Endometrium (tissue), 2 donors: Measurements from ENCODE around the gene ADCY6.

ENCODE experiments used
- FAIRE-seq: peaks from 2 replicates; lab custom pipeline; 2012; peaks lifted over from hg19 to GRCh38; lab: Jason Lieb, UNC
- donor health status: control.
- donor health status: control.

The ADCY6 gene

DNA sequence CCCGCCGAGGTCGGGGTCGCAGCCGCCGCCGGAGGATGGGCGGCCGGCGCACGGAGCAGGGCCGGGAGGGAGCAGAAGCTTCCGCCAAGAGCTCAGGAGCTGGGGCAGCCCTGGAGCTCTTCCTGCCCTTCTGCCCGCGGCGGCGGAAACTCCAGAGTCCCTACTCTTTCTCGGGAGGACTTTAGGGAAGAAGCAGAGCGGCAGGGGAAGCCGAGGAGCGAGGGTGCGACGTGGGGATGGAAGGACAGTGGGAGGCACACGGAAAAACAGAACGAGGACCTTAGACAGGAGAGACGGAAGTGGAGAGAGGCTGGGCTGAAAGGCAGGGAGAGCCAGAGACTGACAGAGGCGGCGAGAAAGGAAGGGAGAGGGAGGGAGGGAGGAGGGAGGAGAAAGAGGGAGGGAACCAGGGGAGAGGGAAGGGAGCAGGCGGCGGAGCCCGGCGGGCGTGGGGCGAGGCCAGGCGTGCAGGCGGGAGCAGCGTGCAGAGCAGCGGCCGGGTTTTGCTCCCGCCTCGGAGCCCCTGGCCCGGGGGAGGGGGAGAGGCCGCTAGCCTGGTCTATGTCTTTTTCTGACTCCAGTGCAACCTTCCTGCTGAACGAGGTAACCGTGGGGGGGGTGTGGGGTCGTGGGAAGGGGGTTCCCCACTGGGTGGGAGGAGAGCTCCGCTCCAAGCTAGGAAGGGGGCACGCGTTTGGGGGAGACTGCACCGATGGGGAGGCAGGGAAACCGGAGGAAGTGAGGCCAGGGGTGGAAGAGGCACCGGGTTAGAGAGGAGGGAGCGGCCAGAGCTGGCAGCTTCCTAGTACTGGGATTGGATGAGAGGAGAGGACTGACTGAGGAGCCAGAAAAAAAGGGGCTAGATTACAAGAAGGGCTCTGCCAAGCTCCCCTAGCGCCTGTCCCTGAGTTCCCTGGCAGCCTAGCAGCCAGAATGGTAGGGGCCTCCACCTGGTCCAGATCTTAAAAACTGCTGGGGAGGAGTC, 26.5 kb upstream of the ADCY6 start:
- no peak for FAIRE-seq

DNA sequence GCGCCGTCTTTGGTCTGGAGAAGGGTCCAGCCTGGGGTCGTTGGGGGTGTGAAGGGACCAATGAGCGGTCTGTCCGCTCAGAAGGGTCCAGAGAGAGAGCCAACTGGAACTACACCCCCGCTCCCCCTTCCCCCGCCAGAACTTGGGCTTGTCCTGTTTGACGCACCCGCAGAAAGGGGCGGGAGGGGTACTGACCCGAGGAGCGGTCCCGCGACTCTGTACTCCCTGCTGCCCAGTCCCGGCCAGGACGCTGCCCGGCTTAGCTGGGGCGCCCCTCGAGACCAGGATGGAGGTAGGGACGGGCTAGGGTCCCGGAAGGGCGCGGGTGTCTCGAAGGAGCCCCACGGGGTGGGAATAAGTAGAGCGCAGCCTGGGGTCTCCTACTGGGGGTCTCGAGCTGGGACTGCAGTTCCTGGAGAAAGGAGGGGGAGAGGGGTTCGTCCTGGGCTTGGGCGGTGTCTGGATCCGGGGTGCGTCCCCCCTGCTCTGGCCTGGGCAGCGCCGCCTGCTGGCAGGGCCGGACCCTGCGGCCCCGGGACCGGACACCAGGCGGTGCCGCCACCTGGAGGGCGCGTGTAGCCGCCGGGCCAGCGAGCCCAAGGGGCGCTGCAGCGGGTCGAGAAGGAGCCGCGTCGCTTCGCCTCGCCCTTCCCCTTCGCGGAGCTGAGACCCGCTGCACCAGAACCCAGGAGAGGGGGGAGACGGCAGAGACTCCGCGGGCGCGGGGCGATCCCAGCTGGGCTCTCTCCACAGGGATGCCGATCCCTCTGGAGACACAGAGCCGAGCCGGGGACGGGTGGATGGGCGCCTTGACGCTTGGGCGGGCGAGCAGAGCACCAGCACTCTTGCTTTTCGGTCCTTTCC, 25.6 kb upstream of the ADCY6 start:
- no peak for FAIRE-seq

DNA sequence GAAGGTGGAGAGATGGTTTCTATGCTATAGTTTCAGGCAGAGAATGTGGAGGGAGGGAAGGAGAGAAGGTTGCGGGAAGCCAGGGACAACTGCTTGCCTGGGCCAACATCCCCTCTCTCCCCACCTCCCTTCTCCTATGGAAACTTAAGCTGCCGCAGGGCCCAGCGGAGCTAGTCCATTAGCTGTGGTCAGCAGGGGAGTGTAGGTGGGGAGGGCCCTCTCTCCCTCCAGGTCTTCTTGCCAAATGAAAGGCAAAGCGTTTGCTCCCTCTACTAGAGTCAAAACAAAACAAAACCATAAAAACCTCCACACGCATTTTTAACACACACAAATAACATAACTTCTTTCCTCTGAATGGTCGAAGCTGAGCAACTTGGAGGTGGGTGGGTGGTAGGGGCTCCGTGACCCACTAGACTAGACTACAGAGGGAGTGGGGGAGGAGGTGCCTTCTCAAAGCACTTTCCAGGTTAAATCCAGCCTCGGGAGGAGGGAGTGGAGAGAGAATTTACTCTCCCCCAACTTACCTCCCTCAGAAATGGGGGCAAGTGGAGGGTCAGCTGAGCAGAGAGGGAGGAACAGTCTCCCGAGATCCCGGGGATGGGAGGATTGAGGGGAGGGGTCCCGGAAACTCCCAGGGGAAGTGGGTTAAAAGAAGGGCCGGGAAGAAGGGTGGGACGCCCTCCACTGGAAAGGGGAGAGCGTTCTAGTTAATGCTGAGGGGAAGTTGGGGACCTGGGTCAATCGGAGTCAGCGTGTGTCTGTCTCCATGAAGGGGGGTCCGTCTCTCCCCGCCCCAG, 24.8 kb upstream of the ADCY6 start:
- peak; percentile 96 for FAIRE-seq

DNA sequence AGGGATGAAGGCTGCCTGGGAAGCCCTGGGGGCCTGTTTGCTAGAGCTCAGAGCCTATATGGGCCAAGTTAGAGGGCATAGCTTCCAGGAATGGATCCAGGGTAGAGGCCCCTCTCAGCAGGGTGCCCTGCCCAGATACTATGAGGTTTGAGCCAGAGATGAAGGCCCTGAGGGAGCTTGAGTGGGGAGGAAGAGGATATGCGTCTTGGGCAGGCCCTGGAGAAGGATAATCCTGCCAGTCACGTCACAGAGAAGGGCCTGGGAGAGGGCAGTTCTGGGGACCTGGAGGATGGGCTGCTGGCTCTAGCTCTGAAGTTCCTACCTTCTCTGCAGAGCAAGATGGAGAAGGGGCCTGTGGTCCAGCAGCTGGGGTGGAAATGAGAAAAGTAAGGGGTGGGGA, 23.5 kb upstream of the ADCY6 start:
- no peak for FAIRE-seq

DNA sequence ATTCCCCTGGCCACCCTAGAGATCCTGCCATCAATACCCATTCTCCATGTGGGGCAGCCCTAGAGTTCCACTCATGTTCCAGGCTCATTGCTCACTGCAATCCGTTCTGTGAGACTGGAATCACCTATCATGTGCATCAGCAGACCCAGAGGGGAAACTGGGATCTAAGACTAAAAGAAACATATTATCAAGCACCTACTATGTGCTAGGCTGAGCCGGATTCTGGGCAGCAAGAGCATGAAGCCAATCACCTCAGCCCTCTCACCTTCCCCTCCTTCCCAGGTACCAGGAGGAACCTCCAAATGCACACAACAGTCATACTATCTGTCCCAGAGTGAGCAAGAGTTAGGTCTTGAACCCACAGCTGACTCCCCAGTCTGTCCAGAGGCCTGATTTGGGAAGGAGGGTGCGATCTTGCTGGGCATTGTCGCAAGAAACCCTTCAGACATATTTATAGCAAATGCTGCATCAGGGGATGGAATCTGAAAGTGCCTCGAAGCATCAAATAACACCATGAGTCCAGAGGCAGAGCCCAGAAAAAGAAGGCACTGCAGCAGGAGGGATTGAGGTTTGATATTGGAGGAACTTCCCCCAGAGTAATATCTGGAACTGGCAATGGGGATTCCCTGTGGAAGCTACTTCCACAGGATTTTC, 22.7 kb upstream of the ADCY6 start:
- no peak for FAIRE-seq

DNA sequence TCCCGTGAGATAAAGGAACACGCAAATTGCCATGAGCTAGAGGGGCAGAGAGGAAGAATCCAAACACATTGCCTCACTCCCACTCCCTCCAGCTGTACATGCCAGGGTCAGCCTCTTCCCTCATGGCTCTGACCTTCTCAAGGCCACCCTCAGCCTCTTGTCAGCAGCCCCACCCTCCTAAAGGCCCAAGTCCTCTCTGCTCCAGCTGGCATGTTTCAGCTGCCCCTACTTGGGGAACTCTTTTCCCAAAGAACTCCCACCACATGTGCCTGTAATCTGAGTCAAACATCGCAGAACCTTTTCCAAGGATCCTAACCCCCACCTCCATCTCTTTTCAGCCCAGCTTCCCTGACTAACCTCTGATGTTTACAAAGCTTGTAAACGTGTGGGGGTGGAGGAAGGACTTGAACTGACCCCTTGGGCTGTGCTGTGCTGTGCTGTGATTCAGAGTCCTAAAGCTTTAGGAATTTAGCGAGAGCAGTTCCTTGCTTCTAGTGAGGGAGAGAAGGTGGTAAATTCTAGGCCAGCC, 22.1 kb upstream of the ADCY6 start:
- FAIRE-seq: peak; percentile 88

DNA sequence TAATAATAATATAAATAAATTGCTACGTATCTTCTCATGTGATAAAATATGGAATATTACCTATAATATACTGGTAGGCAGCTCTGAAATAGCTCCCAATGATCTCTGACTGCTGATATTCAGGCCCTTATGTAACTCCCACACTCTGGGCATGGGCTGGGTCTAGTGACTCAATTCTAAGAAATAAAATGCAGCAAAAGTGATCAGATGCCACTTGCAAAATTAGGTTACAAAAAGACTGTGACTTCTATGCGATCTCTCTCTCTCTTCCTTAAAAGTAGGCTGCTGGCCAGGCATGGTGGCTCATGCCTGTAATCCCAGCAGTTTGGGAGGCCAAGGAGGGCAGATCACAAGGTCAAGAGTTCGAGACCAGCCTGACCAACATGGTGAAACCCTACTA, 19.1 kb upstream of the ADCY6 start:
- no peak for FAIRE-seq

DNA sequence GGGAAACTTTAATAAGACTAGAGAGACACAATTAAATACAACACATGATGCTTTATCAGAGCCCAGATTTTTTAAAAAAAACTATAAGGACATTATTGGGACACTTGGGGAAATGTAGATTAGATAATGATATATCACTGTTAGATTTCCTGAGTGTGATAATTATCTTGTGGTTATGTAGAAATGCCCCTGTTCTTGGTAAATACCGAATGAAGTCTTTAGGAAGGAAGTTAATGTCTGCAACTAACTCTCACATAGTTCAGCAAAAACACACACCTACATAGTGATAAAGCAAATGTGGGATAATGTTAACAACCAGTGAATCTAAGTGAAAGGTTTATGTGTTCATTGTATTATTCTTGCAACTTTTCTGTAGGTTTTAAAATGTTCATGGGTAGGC, 14.8 kb upstream of the ADCY6 start:
- no peak for FAIRE-seq

DNA sequence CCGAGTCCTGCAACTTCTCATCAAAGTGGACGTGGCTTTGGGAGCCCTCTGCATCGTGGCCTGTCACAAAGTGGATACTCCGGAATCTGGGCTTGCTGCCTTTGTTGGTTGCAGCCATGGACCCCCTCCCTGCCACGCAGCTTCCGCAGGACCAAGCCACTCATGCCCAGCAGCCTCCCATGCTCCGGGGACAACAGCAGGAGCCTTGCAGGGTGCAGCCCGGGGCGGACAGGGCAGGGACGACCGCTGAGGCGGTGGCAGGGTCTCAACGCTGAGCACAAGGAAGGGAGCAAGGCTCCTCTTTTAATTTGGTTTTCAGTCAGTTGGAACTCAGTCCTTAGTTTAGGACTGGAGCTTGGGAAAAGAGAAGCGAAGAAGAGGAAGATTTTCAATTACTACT, 12.1 kb upstream of the ADCY6 start:
- no peak for FAIRE-seq

DNA sequence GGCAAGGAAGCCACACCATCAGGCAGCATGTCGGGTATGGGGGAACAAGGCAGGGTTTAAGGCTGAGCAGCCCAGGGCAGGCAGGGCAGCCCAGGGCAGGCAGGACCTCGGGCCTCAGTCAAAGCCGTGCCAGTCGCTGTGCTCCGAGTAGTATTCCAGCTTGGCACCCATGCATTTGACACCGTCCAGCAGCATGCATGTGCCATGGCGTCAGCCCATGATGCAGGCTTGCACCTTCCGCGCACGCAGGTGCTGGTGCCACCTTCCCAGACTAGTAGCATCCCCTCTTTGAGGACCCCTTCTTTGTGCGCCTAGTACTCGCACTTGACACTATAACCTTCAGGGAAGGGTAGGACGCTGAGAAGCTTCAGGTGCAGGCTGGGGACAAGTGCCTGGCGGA, 11.6 kb upstream of the ADCY6 start:
- FAIRE-seq: no peak

DNA sequence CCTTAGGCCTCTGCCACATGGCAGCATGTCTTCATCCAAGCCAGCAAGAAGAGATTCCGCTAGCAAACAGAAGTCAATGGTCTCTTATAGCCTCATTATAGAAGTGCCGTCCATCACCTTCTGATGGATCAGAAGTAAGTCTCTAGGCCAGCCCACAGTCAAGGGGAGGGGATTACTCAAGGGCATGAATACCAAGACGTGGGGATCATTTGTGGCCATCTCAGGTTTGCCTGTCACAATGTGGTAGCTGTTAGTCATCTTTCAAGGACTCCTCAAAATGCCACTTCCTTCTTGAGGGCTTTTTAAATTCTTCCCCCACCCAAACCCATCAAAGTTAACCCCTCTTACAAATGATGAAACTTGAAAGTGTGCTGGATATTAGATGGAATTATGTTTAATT, 8.1 kb upstream of the ADCY6 start:
- no peak for FAIRE-seq

DNA sequence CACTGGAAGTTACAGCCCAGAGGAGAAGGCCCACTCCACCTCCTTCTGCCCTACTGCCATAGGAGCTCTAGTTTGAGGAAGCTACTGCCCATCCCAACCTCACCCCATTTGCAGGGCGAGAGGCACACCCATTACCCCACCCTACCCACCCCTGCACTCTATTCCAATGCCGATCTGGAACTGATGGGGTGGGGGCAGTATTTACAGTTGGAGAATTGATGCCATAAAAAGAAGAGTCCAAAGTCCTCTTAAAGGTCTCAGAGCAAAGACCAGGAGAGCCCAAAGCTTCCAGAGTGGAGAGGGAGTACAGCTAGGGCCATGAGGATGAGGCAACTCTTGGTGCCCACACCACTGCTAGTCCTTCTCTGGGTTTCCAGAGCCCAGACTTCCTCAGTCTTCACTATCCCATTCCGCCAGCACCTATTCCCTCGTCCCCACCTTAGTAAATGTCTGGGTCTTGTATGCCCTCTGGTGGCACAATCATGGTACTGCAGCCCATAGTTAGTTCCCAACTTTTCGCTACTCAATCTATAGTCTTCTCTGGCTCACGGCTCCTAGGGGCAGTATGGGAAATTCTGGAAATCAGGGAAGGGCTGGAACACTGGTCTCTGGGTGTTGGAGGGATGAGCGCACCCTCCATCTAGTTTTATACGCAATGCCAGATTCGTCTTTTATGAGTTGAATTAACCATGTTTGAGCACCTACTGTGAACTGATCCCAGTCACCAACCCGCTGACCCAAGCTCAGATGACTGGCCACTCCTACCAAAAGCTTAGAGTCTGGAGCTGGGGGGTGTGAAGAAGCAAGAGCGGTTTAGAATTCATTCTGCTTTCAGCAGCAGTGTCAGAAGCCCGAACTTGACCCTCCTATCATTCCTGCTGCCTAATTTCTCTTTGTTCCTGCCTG, 6.9 kb upstream of the ADCY6 start:
- peak; percentile 57 for FAIRE-seq

DNA sequence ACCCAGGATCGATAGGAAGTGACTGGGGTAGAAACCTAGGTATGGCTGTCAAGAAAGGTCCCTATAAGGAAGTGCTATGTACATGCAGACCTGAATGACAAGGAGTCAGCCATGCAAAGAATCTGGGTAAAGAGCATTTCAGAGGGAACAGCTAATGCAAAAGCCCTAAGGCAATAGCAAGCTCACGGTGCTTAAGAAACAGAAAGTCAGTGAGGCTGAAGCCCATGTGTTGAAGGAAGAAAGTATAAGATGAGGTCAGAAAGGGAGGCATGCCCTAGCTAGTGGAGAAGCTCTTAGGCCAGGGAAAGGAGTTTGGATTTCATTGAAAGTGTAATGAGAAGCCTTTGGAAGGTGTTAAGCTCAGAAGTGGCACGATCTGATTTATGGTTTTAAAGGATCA, 6.0 kb upstream of the ADCY6 start:
- no peak for FAIRE-seq

DNA sequence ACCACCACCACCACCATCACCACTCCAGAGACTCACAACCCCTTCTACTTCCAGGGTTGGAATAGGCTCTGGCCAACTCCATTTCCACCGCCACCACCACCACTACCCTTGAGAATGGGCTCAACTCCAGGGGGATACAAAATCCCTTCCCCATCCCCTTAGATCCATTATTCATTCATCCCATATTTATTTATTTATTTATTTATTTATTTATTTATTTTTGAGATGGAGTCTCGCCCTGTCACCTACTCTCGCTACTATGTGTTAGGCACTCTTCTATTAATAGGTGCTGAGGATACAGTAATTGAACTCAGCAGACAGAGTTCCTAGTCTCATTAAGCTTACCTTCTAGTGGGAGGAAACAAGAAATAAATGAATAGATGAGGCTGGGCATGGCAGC, 4.8 kb upstream of the ADCY6 start:
- FAIRE-seq: no peak

DNA sequence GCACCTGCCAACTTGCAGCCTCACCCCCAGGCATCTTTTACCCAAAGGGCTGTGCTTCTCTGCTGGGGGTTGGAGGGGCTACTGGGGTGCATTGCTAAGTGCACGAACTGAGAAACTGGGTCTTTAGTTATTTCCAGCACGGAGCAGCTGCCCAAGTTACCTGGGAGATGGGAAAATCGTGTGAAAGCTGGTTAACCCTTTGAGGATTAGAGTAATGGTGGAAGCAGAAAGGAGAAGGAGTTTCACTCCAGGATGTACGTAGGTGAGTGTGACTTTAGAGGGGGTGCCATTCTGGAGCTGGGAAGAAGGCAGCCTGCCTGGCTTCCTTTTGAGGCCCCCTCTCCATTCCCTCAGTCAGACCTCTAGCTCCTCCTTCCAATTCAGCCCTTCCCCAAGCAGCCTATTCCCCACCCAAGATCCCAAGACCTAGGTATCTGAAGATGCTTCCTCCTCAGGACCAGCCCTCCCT, 1.0 kb upstream of the ADCY6 start:
- no peak for FAIRE-seq

DNA sequence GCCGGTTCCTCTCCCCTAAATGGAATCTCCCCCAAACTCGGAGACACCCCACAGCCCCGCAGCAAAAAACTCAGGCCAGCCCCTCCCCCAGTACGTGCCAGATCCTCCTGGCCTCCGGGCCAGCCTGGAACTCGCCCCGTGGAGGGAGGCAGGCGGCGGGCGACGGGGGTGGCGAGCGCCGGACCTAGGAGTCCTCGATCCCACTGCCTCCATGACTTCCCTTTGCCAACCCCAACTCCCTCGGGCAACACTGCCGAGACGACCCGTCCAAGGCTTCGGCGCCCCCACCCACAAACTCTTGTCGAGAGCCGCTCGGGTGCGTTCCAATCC, 400 bp downstream of the ADCY6 start:
- FAIRE-seq: no peak

DNA sequence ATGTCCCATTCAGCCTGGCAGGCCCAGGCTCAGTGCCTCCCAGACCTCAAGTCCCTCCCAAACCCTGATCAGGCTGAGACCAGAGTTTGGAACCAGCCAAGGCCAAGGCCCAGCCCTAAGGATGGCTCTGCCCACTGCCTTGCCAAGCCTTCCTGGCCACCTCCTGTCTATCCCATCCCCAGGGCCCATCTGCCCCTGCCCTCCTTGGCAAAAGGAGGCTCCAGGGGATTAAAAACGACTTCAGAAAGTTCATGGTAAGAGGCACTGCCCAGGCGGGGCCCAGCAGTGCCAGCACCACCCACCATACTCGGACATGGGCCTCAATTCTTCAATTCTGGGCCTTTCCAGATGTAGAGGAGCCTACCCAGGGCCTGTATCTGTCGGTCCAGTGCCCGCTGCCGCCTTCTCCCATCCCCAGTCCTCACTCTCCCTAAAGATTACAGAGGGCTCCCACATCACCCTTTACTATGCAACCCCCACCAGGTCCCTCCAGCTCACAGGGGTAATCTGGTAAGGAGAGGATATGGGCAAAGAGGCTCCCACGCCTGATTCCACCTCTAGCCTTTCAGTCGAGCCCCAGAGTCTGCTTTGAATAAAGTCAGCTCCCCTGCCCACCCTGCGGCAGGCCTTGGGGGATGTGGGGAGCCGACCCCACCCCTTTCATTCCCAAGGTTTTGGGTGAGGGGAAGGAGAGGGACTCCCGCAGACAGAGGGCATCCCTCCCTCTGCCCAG, 932 bp downstream of the ADCY6 start:
- FAIRE-seq: no peak

DNA sequence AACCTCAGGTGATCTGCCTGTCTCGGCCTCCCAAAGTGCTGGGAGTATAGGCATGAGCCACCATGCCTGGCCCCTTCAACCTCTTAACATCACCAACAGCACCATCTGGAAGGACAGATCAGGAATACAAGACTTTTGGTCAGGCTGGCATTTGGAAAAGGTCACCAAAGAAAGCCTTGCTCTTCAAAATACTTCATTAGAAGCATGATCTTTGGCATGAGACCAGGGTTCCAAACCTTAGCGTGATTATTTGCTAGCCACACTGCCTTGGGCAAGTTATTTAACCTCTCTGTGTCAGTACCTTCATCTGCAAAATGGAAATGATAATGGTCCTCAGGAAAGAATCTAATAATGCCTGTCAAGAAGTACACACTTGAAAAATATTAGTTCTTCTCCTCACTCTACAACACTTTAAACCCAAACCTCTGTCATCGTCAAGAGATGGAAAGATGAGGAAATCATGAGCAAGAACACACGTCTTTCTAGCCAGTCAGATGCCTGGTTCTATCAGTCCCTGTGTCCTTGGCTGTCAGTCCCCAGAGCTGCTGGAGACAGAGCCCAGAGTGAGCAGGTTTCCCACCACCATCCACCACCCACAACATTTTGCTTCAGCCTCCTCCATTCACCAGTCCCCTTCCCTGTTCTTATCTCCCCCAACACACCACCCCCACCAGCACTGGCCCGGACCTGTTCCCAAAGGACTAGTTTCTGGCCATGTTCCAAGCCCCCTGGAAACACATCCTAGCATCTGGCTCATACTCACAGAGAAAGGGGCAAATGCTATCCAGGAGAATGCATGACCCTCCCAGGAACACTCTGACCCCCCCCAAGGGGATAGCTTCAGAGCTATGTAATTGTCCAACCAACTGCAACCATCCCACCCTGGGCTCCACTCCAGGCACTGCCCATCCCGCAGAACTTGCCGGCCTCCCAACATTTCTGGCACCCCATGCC, 2.0 kb downstream of the ADCY6 start:
- FAIRE-seq: no peak

DNA sequence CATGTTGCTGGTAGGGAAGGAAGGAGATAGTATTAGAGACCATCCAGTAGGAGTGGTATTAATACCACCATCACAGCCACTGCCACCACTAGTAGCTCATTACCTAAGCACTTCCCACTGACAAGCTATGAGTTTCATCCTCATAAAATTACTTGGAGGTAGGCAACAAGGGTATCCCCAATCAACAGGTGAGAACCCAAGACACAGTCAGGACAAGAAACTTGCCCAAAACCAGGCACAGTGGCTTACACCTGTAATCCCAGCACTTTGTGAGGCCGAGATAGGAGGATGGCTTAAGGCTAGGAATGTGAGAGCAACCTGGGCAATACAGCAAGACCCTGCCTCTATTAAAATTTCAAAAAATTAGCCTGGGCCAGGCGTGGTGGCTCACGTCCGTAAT, 5.5 kb downstream of the ADCY6 start:
- no peak for FAIRE-seq
